ENCODE data around the gene ACTN4. TPM values are rescaled to one million over a fixed set of nuclear protein-coding genes. Genes with fewer than 3 reads are reported as not detected.
A peak's percentile ranks its signal among the peaks of the same experiment; 100 is the strongest.

Gene ACTN4
- total RNA-seq, 1 donor from 2014 or later = 145 TPM

- ATAC-seq = no peak
- peak; percentile 60 for DNase-seq (ENCODE audit: missing footprints)
- intact Hi-C loops (cut with DNase I) = no loop called here
Measured at GRCh38 chr19:38699647-38700349, 52.3 kb downstream of the ACTN4 start.

DNA sequence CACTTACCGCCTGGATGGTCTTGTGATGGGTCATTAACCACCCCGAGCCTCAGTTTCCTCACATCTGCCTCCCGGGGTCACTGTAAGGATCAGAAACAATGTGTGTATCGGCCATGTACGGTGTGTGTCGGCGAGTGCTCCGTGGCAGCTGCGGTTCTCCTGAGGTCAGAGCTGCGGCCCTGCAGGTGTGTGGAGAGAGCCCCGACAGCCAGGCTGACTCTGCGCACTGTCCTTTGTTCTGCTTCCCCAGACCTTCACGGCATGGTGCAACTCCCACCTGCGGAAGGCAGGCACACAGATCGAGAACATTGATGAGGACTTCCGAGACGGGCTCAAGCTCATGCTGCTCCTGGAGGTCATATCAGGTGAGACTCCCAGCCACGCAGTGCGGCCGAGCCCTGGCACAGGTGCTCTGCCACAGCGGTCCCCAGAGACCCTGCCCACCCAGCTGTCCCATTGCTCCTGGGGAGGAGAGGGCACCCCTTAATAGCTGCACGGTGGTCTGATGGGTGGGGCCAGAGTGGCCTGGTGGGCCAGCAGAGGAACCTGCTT lies 53.0 kb downstream of the ACTN4 start:
- ATAC-seq = no peak
- intact Hi-C loops (cut with DNase I) = no loop called here
- DNase-seq (ENCODE audit: missing footprints) = no peak

DNA sequence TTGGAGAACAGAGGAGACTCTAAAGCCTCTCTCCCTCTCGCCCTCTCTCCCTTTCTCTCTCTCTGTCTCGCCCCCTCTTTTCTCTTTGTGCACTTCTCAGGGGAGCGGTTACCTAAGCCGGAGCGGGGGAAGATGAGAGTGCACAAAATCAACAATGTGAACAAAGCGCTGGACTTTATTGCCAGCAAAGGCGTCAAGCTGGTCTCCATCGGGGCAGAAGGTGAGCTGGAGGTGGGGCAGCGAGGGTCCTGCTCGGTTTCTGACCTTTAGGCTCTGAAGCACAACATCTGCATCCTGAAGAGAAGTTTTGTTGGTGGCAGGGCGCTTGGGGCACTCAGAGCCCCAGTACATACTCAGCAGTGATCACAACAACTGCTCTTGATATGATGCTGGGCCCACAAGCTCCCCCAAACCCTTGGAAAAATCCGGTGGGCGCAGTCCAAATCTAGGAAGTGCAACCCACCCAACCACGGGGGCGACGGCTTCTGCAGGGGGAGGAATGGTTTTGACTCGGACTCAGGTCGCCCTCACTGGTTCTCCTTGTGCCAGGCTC lies 53.5 kb downstream of the ACTN4 start:
- ATAC-seq (no peak), DNase-seq (ENCODE audit: missing footprints) (no peak)
- intact Hi-C loops (cut with DNase I) = no loop called here

GRCh38 chr19:38701455-38702063 lies 54.1 kb downstream of the ACTN4 start:
- intact Hi-C loops (cut with DNase I) = no loop called here
- DNase-seq (ENCODE audit: missing footprints) (no peak), ATAC-seq (no peak)

- no peak for ATAC-seq
- intact Hi-C loops (cut with DNase I) = no loop called here
Measured at GRCh38 chr19:38702278-38702677, 54.8 kb downstream of the ACTN4 start.

DNA sequence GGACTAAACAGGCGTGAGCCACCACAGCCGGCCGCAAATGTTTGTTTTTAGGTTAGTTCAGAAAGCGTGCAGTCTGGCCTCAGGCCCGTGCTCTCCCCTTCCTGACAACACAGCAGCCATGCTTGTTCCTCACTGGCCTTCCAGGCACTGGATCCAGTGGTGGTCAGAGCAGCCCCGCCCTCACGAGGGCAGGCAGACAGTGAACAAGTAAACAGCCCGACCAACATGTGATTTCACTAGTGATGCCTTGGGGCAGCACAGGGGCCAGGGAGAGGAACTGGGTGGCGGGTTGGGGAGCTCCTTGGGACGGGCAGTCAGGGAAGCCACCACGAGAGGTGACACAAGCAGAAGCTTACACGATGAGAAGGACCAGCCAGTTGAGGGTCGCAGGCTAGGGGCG lies 56.1 kb downstream of the ACTN4 start:
- ATAC-seq = no peak
- DNase-seq (ENCODE audit: missing footprints) = no peak
- intact Hi-C loops (cut with DNase I) = no loop called here

More at GRCh38 chr19:38702278-38702677, 54.8 kb downstream of the ACTN4 start:
- no peak for DNase-seq (ENCODE audit: missing footprints)

GRCh38 chr19:38704488-38705026 lies 57.1 kb downstream of the ACTN4 start:
- no peak for ATAC-seq
- no peak for DNase-seq (ENCODE audit: missing footprints)
- intact Hi-C loops (cut with DNase I) = no loop called here

GRCh38 chr19:38705197-38706019 lies 58.0 kb downstream of the ACTN4 start:
- ATAC-seq = peak; percentile 66
- intact Hi-C loops (cut with DNase I) = no loop called here

GRCh38 chr19:38706792-38707511 lies 59.5 kb downstream of the ACTN4 start:
- intact Hi-C loops (cut with DNase I) = no loop called here
- DNase-seq (ENCODE audit: missing footprints) = no peak
- ATAC-seq = no peak

More at GRCh38 chr19:38705197-38706019, 58.0 kb downstream of the ACTN4 start:
- DNase-seq (ENCODE audit: missing footprints) = no peak

GRCh38 chr19:38707512-38708114 lies 60.2 kb downstream of the ACTN4 start:
- no peak for ATAC-seq
- DNase-seq (ENCODE audit: missing footprints) = peak; percentile 87
- intact Hi-C loops (cut with DNase I) = no loop called here

DNA sequence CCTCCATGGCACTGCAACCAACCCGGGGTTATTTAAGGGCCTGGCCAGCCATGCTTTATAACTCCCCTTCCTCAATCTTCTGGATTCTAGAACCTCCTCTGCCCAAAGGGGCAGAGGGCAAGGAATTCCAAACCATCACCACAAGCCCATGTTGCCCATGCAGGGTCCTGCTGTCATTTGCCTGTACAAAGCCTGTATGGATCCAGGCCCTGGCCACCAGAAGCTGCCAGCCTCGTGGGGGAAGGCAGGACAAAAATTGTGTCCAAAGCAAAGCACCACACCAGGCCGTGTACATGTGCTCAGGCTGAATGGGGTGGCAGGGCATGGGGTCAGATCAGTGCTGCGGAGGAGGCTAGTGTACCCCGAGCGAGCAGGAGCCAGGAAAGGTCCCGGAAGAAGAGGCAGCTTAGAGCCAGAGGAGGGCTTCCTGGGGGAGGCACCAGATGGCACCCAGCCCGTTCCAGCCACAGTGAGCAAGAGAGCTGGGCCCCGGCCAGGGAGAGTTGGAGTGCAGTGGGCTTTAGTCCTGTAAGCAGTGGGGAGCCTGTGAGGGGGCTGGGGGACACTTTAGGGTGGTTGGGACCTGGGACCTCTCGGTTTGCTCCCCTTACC lies 61.1 kb downstream of the ACTN4 start:
- ATAC-seq = no peak
- DNase-seq (ENCODE audit: missing footprints) = no peak
- intact Hi-C loops (cut with DNase I) = no loop called here

DNA sequence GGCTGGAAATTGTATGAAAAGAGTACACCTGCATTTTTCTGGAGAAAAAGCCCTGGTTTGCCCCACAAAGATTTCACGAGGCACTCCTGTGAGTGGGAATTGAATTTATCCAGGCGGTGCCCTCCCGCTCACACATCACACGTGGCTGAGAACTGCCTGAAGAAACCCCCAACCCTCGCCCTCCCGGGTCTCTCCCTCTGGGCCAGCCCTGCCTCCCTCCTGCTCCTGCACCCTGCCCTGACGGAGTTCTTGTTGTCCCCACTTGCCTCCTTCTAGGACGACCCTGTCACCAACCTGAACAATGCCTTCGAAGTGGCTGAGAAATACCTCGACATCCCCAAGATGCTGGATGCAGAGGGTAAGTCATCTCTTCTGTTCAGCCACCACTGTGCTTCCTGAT lies 61.7 kb downstream of the ACTN4 start:
- intact Hi-C loops (cut with DNase I) = no loop called here
- no peak for DNase-seq (ENCODE audit: missing footprints)
- ATAC-seq = no peak

DNA sequence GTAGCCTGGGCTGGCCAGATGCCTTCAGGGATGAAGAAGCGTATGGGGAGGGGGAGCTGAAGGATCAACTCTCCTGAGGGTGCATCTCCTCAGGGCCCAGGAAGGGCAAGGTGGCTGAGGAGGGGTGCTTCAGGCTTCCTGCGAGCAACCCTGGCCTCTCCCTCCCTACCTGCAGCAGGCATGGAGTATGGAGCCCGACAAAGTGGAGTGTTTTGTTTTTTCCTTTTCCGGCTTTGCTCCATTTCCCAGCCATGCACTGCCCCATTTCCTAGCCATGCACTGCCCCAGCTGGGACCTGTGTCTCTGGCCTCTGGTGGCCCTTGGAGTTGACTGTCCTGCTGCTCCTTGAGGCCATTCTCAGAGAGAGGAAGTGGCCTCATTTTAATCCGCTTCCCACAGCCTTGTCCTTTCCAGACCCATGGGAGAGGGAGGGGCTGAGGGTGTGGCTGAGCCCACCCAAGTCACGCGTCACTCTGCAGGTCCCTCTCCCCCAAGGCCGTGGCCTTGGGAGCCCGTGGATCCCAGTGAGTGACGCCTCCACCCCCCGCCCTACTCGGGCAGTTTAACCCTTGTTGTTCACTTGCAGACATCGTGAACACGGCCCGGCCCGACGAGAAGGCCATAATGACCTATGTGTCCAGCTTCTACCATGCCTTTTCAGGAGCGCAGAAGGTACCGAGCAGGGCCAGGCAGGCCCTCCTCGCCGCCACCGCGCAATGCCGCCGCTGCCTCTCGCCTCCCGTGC lies 62.4 kb downstream of the ACTN4 start:
- no peak for DNase-seq (ENCODE audit: missing footprints)
- ATAC-seq = no peak
- intact Hi-C loops (cut with DNase I) = loop anchor here (5.0 kb wide), 1 partner anchor 58 kb away; no protein-coding TSS in a partner anchor

- ATAC-seq (no peak), DNase-seq (ENCODE audit: missing footprints) (no peak)
- intact Hi-C loops (cut with DNase I) = loop anchor here (5.0 kb wide), 1 partner anchor 58 kb away; no protein-coding TSS in a partner anchor
Measured at GRCh38 chr19:38710416-38710702, 62.9 kb downstream of the ACTN4 start.

DNA sequence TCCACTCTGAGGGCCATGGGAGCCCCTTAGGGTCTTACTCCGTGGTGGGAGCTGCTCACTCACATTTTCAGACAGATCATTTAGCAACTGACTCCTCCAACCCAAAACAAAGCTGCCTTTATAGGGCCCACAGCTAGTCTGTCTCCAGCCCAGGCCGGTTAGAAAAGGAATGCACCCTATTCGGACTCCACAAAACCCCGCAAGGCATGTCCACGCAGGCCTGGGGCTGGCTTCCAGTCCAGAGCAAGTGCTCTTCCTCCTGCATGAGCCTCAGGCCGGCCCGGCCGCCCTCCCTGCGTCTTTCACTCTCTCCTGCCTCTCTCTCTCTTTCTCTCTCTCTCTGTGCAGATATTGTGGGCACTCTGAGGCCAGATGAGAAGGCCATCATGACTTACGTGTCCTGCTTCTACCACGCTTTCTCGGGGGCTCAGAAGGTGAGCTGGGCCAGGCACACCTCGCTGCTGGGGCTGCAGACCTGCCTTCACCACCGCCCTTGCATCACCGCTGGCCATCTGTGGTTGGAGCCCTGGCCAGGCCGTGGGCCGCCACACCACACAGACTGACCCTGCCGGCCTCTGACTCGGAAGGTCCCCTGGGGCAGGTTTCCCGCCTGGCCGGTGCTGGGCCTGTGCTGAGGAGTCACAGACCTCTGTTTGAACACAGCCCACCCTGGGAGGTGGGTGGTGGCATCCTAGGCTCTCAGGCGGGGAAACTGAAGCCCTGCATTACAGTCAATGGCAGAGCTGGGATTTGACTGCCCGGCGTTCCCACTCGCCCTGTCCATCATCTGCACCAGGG lies 63.7 kb downstream of the ACTN4 start:
- intact Hi-C loops (cut with DNase I) = loop anchor here (5.0 kb wide), 1 partner anchor 59 kb away; no protein-coding TSS in a partner anchor
- no peak for DNase-seq (ENCODE audit: missing footprints)

GRCh38 chr19:38711726-38712153 lies 64.3 kb downstream of the ACTN4 start:
- DNase-seq (ENCODE audit: missing footprints) (no peak), ATAC-seq (peak; percentile 19)
- intact Hi-C loops (cut with DNase I) = loop anchor here (5.0 kb wide), 1 partner anchor 59 kb away; no protein-coding TSS in a partner anchor

More for the DNA sequence above, 63.7 kb downstream of the ACTN4 start:
- ATAC-seq = no peak

All from Right ventricle myocardium inferior (tissue), 1 donor.